NT2/D1 (cell line): ENCODE data around the gene PSRC1.
A peak's percentile ranks its signal among the peaks of the same experiment; 100 is the strongest.

Experiments used
- DNase-seq: peaks from one replicate; pipeline ENCODE4 v3.0.0-alpha.2; 2011; ENCODE audit warnings: low read depth, low spot score
- H3K27me3 ChIP-seq: 2 replicates; pipeline ENCODE4 v1.6.0; 2011; ENCODE audit warnings: mild to moderate bottlenecking; ENCODE audit not compliant: insufficient read length, insufficient read depth
- H3K36me3 ChIP-seq: 2 replicates; pipeline ENCODE4 v1.6.1; 2011; ENCODE audit warnings: mild to moderate bottlenecking, low read length, mixed read lengths; ENCODE audit not compliant: insufficient read depth, insufficient read length
- H3K4me1 ChIP-seq: 2 replicates; pipeline ENCODE4 v1.5.1; 2011; ENCODE audit not compliant: insufficient read depth, insufficient read length
- H3K4me3 ChIP-seq: 2 replicates; pipeline ENCODE4 v1.5.1; 2011; ENCODE audit warnings: low read depth; ENCODE audit not compliant: insufficient read length
- H3K9ac ChIP-seq: 2 replicates; pipeline ENCODE4 v1.6.0; 2011; ENCODE audit warnings: low read depth; ENCODE audit not compliant: insufficient read length
- H3K9me3 ChIP-seq: 2 replicates; pipeline ENCODE4 v1.5.1; 2011; ENCODE audit warnings: mild to moderate bottlenecking, low read length; ENCODE audit not compliant: insufficient read depth
- SUZ12 ChIP-seq: IDR thresholded peaks from 2 replicates; pipeline ENCODE4 v1.6.1; 2011; ENCODE audit not compliant: insufficient read length, insufficient read depth; ENCODE audit errors: extremely low read depth
- YY1 ChIP-seq: IDR thresholded peaks from 2 replicates; pipeline ENCODE4 v1.6.1; 2011; ENCODE audit not compliant: insufficient read length, insufficient read depth
- ZNF274 ChIP-seq: IDR thresholded peaks from 2 replicates; pipeline ENCODE4 v1.6.1; 2011; ENCODE audit warnings: mild to moderate bottlenecking, low read depth, low read length

Gene PSRC1

DNA sequence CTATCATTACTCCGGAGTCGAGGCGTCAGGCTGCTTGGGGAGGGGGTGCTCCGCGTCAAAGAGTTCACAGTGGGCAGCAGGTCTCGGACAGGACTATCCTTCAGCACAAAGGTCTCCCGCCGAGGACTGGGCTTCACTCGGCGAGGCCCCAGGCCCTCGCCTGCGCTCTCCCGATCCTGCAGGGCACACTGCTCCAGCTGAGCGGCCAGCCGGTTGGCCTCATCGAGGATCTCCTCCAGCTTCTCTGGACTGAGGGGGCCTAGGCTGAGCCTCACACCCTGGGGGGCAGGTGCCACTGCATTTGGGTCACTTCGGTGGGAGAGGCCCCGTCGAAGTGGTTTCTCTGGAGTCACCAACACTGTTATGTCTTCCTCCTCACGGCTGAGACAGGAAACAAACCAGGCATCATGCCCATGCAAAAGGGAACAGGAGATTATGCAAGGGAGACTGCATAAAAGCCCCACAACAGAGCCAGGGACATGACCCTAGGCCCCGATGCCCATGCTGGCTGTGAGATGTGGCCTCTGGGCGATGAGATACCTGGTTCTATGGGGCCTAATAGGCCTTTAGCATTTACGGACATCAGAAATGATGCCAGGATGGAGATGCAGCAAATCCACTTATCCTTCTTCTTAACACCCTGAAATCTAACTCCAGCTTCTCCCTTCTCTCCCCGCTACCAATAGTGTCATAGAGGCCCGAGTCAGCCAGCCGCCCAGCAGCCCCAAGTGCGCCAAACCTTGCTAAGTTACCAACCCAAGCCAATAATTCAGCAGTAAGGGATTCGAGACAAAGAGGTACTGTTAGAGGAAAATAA lies 1.1 kb downstream of the PSRC1 start:
- Histone ChIP-seq H3K9me3 (no peaks in the 10 kb centered on the region), H3K9ac (peak overlapping the region; percentile 69), H3K36me3 (peaks cover 44% of the 10 kb centered on the region), H3K4me1 (peaks cover 13% of the 10 kb centered on the region), H3K4me3 (peak overlapping the region; percentile 83), H3K27me3 (no peaks in the 10 kb centered on the region)
- TF ChIP-seq SUZ12 (no peak), YY1 (no peak), ZNF274 (no peak)
- DNase-seq = no peak

DNA sequence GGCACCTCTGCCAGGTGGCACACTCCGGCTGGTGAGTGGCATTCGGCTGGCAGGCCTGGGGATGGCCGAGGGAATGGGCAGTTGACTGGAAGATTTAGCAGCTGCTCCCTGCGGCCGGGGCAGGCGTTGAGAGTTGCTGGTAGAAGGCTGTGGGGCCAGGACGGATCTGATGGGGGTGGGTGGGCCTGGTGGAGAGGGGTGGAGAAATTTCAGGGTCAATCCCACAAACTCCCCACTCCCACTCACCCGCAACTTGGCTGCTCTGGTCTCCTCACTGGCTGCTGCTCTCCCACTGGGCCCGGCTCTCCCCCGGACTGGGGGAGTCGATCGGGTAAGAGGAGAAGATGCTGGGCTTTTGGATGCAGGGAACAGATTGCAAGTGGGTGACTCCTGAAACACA lies 2.1 kb downstream of the PSRC1 start:
- TF ChIP-seq YY1 = no peak
- TF ChIP-seq SUZ12 = no peak
- TF ChIP-seq ZNF274 = no peak
- no peaks in the 10 kb centered on the region for H3K9me3 ChIP-seq
- H3K4me1 ChIP-seq = peaks cover 13% of the 10 kb centered on the region
- peaks cover 44% of the 10 kb centered on the region for H3K36me3 ChIP-seq
- no peak for DNase-seq
- H3K9ac ChIP-seq = no peak overlapping the region
- no peak overlapping the region for H3K4me3 ChIP-seq
- H3K27me3 ChIP-seq = no peaks in the 10 kb centered on the region

GRCh38 chr1:109279615-109280278 lies 3.2 kb downstream of the PSRC1 start:
- Histone ChIP-seq H3K9ac (no peak overlapping the region), H3K9me3 (no peaks in the 10 kb centered on the region), H3K36me3 (peaks cover 44% of the 10 kb centered on the region), H3K4me1 (peaks cover 19% of the 10 kb centered on the region), H3K4me3 (no peak overlapping the region), H3K27me3 (no peaks in the 10 kb centered on the region)
- DNase-seq = no peak
- TF ChIP-seq ZNF274 (no peak), YY1 (no peak), SUZ12 (no peak)

- Histone ChIP-seq H3K36me3 (peaks cover 54% of the 10 kb centered on the region), H3K9ac (no peak overlapping the region), H3K27me3 (no peaks in the 10 kb centered on the region), H3K4me3 (no peak overlapping the region), H3K4me1 (peaks cover 31% of the 10 kb centered on the region), H3K9me3 (no peaks in the 10 kb centered on the region)
- peak; percentile 57 for DNase-seq
- TF ChIP-seq SUZ12 = no peak
- no peak for TF ChIP-seq YY1
- TF ChIP-seq ZNF274 = no peak
Observed at GRCh38 chr1:109277434-109278204, 5.3 kb downstream of the PSRC1 start.

DNA sequence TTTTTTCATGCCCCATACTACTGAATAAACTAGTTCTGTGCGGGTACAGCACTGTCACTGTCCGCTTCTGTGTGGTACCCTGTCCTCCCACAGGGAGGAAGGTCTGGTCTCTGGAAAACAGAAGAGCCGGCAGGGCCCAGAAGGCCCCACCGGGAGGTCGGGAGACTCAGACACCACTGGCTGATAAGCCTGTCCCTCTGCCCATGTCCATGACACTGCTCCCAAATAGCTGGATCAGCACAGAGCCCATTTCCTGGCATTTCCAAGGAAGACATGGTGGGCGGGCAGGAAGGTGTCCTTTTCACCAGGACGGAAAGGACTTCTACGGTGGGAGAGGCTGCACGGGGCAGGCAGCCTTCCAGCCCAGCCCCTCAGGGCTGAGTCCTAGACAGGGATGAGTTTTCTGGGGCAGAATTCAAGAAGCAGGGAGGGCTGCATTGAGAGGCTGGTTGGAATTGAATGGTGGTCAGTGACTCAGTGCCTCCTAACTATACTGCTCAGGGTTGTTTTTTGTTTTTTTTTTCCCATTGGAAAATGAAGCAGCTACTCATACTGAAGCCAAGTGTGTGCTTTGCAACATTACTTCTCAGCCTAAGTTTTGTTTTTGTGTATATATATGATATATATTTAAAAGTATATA lies 7.1 kb downstream of the PSRC1 start:
- H3K4me3 ChIP-seq = no peak overlapping the region
- H3K27me3 ChIP-seq = no peaks in the 10 kb centered on the region
- peaks cover 24% of the 10 kb centered on the region for H3K4me1 ChIP-seq
- TF ChIP-seq YY1 (no peak), SUZ12 (no peak), ZNF274 (no peak)
- peak overlapping the region; percentile 61 for H3K9ac ChIP-seq
- no peaks in the 10 kb centered on the region for H3K9me3 ChIP-seq
- peaks cover 62% of the 10 kb centered on the region for H3K36me3 ChIP-seq
- DNase-seq = no peak

- Histone ChIP-seq H3K4me3 (peak overlapping the region; percentile 5), H3K9ac (peak overlapping the region; percentile 62), H3K4me1 (peaks cover 24% of the 10 kb centered on the region), H3K27me3 (no peaks in the 10 kb centered on the region), H3K9me3 (no peaks in the 10 kb centered on the region), H3K36me3 (peaks cover 62% of the 10 kb centered on the region)
- TF ChIP-seq ZNF274 (no peak), SUZ12 (no peak), YY1 (no peak)
- DNase-seq = no peak
Observed at GRCh38 chr1:109274533-109275476, 8.1 kb downstream of the PSRC1 start.
